NAMALWA (cell line): ENCODE data around the gene FHIP1A.
"Not testable (repeated sequence)": the region's sequence is repeated elsewhere in the genome, so short reads cannot be mapped to it uniquely, and the experiment has no call there.

Experiments used
- DNase-seq: peaks from one replicate; pipeline ENCODE4 v3.0.0-alpha.2; 2015; ENCODE audit warnings: low spot score

Gene FHIP1A

DNA sequence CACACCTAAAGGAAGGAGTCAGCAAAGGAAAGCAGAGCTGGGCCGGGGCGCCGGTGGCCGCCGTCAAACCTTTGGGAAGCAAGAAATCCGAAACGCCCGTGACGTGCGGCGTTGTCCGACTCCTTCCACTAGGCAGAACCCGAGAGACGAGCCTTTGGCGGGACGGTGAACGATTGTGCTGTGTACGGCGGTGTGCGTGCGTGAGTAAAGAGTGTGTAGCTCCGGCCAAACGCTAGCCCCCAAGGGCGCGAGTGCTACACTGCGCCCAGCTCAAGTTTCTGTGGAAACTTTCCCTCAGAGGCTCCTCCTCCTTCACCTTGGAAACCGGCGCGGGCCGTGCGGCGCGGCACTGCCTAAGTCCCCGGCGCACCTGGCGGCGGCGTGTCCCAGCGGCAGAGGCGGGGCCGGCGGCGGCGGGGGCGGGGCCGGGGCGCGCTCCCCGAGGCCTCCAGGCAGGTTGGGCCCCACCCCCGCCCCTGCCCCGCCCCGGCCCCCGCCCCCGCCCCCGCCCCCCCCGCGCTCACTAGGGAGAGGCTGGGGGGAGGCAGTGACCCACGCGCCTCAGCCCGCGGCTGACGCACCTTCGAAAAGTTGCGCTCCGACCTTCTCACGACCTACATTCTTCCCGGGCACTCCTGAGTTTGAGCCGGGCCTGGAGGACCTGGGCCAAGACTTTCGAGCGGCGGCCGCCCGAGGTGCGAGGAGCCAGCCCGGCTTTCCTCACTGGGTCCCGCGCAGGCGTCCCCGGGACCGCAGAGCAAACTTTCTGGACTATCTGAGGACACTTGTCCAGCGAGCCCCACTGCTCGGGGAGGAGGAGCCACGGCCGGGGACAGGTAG, at the start of gene FHIP1A:
Gene FHIP1A (plus strand): TSS at position 547 of the 840 bp plus-strand sequence. CDS start 157,084 bp downstream, outside the sequence.
- DNase-seq = no peak

DNA sequence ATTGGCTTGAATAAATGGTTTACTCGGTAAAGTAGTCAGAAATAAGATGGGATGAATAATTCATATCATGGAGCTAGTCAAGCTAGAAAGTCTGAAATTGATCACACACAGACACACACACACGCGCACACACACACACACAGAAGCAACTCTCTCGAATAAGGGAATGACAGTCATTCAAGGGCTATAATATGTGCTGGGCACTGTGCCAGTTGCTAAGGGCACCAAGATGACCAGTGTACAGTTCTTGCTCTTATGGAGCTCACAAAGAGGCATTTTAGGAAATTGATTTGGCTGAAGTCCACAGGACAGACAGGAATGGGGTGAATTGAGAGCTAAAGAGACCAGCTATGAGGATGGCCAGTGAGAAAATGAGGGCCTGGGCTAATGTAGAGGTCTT, 49.4 kb upstream of the FHIP1A start:
- no peak for DNase-seq

DNA sequence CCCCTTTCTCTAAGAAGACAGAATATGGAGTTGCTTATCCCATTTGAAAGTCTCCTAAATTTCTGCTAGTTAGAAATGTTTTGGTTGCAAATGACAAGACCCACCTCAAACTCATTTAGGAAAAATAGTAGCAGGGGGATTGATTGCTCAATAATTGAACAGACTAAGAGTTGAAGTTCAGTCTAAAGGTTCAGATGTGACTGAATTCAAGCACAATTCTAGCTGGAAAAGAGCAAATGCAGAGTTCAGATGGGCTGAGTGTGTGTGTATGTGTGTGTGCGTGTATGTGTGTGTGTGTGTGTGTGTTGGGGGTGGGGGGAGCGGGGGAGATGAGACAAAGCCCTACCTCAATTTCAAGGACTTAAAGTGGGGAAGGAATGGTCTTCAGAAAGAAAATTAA, 47.9 kb upstream of the FHIP1A start:
- DNase-seq = no peak

DNA sequence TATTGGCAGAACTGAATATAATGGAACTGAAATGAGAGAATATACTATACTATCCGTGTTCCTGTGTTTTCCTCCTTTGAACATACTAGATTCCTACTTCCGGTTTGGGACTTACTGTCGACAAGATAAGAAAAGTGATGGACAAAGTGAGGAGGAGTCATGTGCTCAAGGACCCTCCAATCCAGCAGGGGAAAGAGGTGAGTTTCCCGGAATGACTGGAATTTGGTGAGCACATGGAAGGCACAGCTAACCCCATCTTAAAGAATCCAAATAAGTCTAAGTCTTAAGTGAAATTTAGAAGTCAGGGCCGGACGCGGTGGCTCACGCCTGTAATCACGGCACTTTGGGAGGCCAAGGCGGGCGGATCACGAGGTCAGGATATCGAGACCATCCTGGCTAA, 47.0 kb upstream of the FHIP1A start:
- no peak for DNase-seq

DNA sequence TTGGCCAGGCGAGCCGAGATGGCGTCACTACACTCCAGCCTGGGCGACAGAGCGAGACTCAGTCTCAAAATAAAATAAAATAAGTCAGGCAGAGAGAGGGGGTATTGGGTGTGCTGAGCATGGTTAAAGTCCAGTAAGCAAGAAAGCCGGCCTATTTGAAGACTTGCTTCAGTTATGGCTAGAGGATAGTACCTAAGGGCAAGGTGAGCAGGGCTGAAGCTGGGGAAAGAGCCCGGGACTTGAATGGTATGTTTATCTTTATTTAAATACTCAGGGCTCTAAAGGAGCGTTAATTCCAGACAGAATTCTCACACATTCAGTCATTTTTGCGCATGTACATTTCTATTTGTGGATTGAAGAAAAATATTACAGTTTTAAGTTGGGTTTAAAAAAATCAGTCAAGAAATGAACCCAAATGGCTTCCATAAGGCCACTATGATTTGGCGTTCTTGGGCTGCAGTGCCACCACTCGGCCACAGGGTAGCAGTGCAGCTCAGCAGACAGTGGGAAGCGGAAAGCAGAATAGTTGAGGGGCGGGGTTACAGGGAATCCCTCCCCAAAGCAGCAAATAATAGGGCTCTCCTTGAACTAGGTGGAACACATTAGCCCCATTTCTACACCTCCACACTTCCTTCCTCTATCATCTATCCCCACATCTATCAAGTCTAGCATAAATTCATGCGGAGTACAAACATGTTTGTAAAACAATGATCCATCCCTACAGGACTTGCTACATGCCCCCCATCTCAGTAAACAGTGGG, 46.4 kb upstream of the FHIP1A start:
- DNase-seq = peak; percentile 91

DNA sequence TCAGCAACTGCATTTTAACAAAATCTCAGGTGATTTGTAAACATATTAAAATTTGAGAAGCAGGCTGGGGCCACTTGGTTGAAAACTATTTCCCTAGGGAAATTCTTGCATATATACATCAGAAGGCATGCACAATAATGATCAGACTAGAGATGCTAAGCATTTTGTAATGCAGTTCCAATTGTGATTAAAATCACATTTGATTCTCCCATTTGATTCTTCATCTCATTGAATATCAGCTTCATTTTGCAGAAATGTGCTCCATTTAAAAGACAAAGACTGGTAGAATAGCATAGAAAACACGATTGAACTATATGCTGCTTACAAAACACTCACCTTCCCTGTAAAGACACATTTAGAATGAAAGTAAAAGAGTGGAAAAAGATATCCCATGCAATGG, 32.4 kb upstream of the FHIP1A start:
- no peak for DNase-seq

DNA sequence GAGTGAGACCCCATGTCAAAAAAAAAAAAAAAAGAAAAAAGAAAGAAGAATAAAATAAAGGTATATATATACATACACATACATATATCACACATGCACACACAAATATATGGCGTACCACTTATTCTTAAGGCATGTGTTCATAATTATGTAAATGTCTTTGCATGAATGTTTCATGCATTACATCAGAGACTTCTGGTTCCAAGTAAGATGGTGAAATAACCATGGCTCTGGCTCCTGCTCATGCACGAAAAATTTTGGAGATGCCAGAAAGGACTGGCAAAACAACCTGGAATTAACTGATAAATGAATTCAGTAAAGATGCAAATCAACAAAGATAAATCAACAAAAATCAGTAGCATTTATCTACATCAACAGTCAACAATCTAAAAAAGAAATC, 19.7 kb upstream of the FHIP1A start:
- no peak for DNase-seq

DNA sequence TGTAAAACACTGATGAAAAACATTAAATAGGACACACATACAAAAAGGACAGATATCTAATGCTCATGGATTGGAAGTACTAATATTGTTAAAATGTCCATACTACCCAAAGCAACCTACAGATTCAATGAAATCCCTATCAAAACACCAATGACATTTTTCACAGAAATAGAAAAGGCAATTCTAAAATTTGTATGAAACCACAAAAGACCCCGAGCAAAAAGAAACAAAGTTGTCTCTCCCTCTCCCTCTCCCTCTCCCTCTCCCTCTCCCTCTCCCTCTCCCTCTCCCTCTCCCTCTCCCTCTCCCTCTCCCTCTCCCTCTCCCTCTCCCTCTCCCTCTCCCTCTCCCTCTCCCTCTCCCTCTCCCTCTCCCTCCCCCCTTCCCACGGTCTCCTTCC, 19.2 kb upstream of the FHIP1A start:
- not testable (repeated sequence) for DNase-seq

DNA sequence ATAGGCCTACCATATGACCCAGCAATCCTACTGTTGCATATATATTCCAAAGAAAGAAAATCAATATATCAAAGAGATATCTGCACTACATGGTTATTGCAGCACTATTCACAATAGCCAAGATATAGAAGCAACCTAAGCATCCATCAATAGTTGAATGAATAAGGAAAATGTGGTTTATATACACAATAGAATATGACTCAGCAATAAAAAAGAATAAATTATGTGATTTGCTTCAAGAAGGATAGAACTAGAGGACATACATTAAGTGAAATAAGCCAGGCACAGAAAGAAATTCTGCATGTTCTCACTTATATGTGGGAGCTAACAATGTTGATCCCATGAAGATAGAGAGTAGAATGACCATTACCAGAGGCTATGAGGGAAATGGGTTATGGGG, 13.1 kb upstream of the FHIP1A start:
- DNase-seq = no peak

DNA sequence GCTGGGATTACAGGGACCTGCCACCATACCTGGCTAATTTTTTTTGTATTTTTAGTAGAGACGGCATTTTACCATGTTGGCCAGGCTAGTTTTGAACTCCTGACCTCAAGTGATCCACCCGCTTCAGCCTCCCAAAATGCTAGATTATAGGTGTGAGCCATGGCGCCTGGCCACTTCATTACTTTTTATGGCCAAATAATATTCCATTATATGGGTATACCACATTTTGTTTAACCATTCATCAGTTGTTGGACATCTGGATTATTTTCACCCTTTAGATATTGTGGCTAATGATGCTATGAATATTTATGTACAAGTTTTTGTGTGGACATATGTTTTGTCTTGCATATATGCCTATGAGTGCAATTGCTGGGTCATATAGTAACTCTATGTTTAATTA, 8.6 kb upstream of the FHIP1A start:
- no peak for DNase-seq

DNA sequence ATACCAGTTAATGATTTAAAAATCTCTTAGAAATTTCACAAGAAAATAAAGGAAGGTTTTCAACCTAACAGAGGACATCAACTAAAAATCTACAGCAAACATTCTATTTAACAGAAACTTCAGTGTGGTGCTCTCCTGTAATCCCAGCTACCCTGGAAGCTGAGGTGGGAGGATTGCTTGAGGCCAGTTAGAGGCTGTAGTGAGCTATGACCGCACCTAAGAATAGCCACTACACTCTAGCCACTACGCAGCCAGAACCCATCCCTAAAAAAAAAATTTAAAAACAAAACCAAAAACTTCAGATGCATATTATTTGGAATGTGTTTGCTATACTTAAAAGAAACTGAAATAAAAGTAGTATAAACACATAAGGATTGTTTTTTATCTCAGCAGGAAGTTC, 7.2 kb upstream of the FHIP1A start:
- no peak for DNase-seq

DNA sequence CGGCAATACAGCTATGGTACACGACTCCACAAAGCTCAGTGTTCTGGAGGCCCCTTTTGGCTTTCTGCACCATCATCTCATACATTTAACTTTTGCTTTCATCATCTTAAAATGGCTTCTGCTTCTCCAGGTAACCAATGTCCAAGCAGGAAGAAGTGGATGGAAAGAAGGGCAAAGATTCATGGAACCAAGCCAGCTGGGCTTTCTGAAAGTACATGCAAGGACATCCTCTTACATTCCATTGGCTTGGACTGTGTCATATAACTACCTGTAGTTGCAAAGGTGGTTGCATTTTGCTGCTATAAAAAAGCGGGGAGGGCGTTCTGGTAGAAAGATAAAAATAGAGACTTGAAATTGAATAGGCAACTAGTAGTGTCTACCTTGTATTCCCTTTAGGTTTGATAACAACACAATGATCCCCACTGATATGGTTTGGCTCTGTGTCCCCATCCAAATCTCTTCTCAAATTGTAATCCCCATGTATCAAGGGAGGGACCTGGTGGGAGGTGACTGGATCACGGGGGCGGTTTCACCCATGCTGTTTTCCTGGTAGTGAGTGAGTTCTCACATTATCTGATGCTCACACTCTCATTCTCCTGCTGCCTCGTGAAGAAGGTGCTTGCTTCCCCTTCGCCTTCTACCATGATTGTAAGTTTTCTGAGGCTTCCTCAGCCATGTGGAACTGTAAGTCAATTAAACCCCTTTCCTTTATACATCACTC, 6.7 kb upstream of the FHIP1A start:
- DNase-seq = no peak

DNA sequence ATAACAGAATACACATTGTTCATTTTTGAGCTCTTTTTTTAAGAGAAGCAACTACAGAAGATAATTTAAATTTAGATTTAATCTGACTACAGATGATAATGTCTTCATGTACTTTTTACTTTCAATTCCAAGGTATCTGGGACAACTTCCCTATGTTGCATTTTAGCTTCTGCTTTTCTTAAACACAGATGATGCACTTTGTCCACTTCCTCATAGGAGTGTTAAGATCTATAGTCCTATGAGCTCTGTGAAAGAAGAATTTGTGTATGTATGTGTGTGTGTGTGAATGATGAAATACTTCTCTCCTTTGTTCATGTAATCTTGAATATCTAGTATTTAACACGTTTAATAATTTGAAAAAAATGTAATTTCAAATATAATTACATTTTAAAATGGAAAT, 5.3 kb upstream of the FHIP1A start:
- DNase-seq = no peak

DNA sequence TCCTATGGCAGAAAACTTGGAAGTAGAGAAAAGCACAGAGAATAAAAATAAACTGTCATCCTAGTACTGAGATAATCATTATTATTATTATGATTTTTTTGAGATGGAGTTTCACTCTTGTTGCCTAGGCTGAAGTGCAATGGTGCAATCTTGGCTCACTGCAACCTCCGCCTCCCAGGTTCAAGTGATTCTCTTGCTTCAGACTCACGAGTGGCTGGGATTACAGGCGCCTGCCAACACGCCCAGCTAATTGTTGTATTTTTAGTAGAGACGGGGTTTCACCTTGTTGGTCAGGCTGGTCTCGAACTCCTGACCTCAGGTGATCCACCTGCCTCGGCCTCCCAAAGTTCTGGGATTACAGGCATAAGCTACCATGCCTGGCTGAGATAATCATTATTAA, 4.2 kb upstream of the FHIP1A start:
- DNase-seq = not testable (repeated sequence)

DNA sequence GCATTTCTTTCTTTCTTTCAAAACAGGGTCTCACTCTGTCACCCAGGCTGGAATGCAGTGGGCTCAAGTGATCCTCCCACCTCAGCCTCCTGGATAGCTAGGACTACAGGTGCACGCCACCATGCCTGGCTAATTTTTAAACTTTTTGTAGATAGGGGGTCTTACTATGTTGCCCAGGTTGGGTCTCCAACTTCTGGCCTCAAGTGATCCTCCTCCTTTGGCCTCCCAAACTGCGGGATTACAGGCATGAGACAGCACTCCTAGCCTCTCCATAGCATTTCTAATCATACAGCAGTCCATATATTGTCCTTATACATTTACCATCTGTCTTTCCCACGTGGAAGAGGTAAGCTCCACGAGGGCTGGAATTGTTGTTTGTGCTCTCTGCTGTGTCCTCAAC, 2.0 kb upstream of the FHIP1A start:
- no peak for DNase-seq

DNA sequence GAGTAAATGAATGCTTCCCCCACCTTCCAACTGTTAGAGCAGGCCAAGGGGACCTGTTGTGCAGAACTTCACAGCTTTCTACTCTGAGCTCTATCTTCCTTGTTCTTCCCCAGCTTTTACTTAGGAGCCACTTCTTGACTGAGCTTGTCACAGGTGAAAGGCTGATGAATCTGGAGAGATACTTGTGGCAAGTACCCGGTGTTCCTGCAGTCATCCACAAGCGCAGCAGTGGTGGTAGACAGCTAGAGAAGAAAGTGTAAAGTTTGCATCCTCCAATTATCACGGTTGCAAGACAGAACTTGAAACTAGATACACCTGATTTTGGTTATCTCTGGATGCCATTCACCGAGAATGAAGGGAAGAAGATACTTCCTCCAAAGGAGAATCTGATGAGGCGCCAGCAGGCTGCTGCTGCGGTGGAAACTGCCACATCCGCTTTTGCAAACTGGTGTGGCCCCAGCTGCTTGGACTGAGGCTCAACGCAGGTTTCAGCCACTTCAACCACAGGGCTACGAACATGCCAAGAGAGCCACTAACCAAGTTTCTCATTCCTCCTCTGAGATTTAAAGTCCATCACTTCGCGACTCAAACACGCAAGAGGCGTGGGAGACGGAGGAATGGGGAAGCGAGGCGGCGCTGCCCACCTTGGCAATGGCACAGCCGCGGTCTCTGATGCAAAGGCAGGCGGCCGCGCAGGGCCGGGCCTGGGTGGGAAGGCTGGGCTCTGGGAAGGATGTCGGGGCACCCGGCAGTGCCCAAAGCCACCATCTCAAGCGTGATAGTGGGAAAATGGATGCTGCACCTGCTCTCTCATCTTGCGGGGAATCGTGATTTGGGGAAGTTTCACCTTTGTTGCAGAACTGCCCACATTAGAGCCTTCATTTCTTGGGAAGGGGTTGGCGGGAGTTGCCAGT, 1.3 kb upstream of the FHIP1A start:
- no peak for DNase-seq

DNA sequence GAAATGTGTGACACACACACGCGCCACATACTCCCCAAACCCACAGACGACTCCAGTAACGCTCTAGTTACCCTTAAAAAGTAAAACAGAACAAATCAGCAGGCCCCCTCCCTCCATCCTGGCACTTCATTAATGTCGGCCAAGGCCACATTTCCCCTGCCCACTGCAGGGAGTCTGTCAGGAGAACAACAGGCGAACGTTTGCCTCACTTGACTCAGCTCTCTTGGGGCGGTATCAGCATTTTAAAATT, 671 bp upstream of the FHIP1A start:
- DNase-seq = no peak

DNA sequence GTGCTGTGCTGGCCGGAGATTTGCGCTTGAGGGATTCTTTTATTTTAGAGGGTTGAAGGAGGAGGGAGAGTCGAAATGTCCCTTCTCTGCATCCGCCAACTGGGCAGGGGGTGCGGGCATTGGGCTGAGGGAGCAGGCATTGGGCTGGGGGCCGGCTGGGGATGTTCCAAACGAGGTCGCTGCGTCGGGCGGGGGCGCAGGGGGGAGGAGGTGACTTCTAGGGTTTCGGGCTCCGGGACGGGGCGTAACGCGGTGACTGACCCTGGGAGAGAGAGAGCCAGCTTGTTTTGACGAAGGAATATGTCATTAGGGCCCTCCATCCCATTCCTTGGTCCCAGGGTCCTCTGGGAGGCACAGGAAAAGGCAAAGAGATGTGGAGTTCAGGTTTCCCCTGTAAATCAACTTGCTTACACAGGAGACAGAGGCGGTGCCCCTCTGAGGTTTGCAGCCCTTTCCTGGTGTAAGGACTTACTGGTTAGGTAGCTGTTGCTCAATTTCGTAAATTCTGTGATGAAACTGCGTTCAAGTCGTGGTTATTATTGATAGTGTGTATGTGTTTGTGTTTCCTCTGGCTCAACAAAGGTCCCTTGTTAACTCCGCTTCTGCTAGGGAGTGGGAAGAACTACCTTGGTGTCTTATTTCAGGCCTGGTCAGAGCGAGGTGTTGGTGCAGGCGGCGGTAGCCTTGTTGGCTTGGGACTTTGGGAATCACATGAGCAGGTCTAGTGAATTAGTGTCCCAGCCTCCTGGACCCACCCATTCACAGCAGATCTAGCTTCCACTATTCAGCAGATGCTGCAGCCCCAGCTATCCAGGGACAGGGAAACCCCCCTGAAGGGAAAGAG, 716 bp downstream of the FHIP1A start:
- no peak for DNase-seq

DNA sequence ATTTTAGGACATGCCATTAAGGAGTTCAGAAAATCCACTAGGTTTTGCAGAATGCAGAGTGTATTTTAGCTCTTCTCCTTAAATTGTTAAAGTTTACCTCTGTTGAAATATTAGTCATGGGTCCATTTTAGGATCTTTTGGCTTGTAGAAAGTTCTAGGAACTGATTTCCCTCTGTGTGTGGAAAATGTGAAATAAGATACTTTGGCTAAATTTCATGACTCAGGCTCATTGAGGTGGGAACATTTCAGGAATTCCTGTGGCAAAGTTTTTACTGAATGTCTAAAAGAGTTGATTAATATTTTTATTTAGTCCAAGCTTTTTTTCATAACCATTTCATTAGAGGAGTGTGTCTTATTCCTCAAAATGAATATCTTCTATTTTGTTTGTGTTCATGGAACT, 7.0 kb downstream of the FHIP1A start:
- DNase-seq = no peak

DNA sequence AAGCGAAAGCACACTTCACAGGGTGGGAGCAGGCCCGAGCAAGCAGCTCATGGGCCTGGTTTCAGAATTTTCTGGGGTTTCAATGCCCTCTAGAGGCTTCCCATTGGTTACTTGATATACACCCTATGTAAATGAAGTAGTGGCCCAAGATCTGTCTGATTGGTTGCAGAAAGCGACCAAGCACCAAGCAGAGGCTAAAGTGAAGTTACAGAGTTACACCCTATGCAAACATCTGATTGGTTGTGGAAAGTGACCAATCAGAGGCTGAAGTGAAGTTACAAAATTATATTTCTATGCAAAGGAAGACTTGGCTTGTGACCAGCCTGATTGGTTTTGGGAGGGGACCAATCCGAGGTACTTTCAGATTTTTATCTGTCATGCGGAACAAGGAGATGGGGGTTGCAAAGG, 8.2 kb downstream of the FHIP1A start:
- DNase-seq = no peak

DNA sequence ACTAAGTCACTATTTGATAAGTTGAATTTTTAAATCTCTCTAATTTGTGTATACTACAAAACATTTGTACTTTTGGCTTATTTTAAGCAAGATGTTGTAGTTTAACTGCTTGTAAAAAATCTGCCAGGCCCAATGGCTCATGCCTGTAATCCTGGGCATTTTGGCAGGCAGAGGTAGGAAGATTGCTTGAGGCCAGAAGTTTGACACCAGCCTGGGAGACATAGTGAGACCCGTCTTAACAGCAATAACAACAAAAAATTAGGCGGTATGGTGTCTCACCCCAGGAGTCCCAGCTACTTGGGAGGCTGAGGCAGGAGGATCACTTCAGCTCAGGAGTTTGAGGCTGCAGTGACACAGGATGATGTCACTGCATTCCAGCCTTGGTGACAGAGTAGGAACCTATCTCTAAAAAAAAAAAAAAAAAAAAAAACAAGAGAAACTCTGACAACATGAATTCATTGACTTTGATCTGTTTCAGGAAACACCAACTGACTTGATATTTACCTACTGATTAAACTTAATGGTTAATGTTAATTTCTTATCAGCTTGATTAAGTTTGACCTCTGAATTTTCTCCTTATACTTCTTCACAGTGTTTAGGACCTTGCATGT, 8.9 kb downstream of the FHIP1A start:
- no peak for DNase-seq
